OCI-LY1 (cell line): ENCODE measurements around the gene SLC35F6.

Source experiments
- CTCF ChIP-seq: fragments of 200-600 bp; sonication (generic), shearing (Covaris generic); IDR thresholded peaks from 2 replicates; pipeline ENCODE4 v1.5.1; 2017; ENCODE audit warnings: mild to moderate bottlenecking, antibody characterized with exemption, low read length, moderate library complexity, mixed read lengths
- EZH2 ChIP-seq: fragments of 200-600 bp; sonication (generic), shearing (Covaris generic); IDR thresholded peaks from 2 replicates; pipeline ENCODE4 v1.8.0; 2017; ENCODE audit warnings: borderline replicate concordance, mixed run types, mild to moderate bottlenecking, antibody characterized with exemption, low read length, moderate library complexity, mixed read lengths

- TF ChIP-seq CTCF (no peak), EZH2 (no peak)
Measured at GRCh38 chr2:26722328-26722727, 41.8 kb upstream of the SLC35F6 start.
